HG03025 (cell line): Measurements from ENCODE around the gene OR4A16.

Experiments
- ATAC-seq: cut with Tn5 transposase; IDR thresholded peaks from one replicate; pipeline ENCODE4 v1.9.1; 2021; ENCODE audit warnings: mild to moderate bottlenecking, moderate library complexity; ENCODE audit not compliant: unreplicated experiment, low FRiP score

Gene OR4A16, protein sequence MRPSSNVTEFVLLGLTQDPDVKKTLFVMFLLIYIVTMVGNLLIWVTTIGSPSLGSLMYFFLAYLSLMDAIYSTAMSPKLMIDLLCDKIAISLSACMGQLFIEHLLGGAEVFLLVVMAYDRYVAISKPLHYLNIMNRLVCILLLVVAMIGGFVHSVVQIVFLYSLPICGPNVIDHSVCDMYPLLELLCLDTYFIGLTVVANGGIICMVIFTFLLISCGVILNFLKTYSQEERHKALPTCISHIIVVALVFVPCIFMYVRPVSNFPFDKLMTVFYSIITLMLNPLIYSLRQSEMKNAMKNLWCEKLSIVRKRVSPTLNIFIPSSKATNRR

DNA sequence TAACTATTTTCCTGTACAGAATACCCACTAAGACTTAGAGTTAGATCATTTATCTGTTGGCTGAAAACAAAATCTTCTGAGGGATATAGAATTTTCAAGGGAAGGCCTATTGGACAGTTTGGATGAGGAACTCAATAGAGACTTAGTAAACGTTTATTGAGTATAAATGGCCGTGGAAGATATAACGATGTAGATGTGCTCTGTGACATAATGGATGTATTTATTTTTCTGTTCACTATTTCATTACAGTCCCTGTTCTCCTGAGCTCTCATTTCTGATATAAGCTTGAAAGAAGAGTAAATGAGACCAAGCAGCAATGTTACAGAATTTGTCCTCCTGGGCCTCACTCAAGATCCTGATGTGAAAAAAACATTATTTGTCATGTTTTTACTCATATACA is at the start of gene OR4A16:
TSS of gene OR4A16 (plus strand) at position 301 of the 400 bp plus-strand sequence. CDS start at position 301, 0 bp downstream.
- ATAC-seq: no peak

DNA sequence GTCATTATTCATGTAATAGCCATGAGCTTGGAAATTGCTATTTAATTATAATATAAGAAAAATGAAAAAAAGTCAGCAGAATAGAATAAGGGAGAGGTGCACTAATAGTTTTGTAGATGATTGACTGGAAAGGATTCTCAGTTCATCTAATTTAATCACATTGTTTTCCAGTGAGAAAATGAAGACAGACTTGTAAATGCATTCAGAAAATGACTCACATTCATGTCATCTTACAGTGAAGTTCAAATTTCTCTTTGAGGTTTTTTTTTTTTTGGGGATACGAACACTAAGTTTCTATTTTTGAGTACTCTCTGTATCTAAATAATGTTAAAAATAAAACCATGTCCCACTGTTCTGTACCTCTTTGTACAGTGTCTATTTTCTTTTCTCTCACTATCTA is 18.5 kb upstream of the OR4A16 start:
- ATAC-seq: no peak

DNA sequence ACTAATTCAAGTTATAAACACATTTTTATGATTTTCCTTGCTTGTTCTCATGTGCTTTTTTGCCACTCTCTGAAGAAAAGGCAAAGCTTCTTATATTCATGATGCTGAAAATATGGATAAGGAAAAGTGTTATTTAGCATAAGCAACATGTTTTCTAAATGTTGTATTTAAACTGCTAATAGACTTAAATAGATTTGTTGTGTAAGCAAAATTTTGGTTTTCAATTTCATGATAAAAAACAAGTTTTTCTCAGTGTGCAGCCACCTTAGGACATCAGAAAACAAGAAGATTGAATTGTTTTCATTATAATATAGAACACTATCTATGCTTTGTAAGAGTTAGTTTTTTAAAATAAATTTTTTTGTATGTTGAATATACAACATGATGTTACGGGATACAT is 2.3 kb downstream of the OR4A16 start:
- no peak for ATAC-seq

DNA sequence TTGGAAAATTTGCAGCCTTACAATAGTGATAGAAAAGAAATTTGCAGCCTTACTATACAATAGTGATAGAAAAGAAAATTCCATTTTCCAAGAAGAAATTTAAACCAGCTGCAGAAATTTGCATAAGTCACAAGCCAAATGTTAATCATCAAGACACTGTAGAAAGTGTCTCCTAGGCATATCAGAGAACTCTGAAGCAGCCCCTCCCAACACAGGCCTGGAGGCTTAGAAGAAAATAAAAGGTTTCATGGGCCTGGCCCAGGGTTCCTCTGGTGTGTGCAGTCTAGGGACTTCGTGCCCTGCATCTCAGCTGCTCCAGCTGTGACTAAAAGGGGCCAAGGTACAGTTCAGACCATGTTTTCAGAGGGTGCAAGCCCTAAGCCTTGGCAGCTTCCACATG is 6.0 kb downstream of the OR4A16 start:
- ATAC-seq: no peak

DNA sequence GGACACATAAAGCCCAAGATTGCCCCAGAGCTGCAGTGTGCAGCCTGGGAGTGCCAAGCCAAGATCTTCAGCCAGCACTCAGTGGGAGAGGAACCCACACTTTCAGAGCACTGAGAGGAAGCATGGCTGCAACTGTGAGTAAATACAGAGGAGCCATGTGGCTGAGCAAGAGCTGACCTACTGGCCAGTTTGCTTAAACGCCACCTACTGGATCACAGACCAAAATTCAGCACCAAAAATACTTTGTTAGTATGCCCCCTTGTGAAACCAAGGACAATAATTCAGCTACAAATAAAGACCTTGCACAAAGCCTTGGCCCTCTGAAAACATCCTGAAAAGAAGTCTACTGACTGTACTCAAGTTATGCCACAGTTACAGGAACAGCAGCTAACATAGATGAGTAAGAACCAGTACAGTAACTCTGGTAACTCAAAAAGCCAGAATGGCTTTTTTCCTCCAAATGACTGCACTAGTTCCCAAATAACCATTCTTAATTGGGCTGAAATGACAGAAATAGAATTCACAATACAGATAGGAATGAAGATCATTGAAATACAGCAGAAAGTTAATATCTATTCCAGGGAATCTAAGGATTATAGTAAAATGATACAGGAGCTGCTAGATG is 14.7 kb downstream of the OR4A16 start:
- ATAC-seq: no peak

DNA sequence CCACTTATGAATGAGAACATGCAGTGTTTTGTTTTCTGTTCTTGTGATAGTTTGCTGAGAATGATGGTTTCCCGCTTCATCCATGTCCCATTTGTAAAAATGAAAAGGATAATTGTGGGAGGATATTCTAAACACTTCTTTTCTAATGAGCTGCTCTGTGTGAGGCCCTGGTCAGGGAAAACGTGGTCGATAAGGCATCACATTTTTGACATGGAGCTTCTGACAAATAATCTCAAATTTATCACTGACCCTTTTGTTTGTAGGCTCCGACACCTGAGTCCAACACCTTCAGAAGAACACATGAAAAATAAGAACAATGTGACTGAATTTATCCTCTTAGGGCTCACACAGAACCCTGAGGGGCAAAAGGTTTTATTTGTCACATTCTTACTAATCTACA is 24.7 kb downstream of the OR4A16 start, which contains the start of gene OR4A15:
TSS of gene OR4A15 (plus strand) at position 301 of the 400 bp plus-strand sequence. CDS start at position 301, 0 bp downstream.
- no peak for ATAC-seq
